H9 (cell line): Measurements from ENCODE around the gene RAB33B. TPM values are rescaled to one million over a fixed set of nuclear protein-coding genes. Genes with fewer than 3 reads are reported as not detected.

Source experiments
- DNase-seq: peaks from one replicate; pipeline ENCODE4 v3.0.0-alpha.2; 2017
- H2AFZ ChIP-seq: one replicate; pipeline ENCODE4 v1.6.1; 2013; ENCODE audit warnings: mild to moderate bottlenecking, low read length, control low read depth, moderate library complexity
- H2AK5ac ChIP-seq: 2 replicates; pipeline ENCODE4 v1.6.1; 2013; ENCODE audit warnings: low read length, control low read depth, mixed read lengths; ENCODE audit not compliant: insufficient read length
- H2BK120ac ChIP-seq: one replicate; pipeline ENCODE4 v1.6.1; 2013; ENCODE audit warnings: low read depth, mild to moderate bottlenecking, low read length, control low read depth, inconsistent platforms; ENCODE audit not compliant: poor library complexity, severe bottlenecking
- H2BK12ac ChIP-seq: 2 replicates; pipeline ENCODE4 v1.6.1; 2013; ENCODE audit warnings: low read length, control low read depth, mixed read lengths, low read depth; ENCODE audit not compliant: insufficient read length
- H2BK15ac ChIP-seq: 2 replicates; pipeline ENCODE4 v1.6.1; 2013; ENCODE audit warnings: low read depth, low read length, control low read depth
- H2BK20ac ChIP-seq: one replicate; pipeline ENCODE4 v1.6.1; 2013; ENCODE audit warnings: low read depth, mild to moderate bottlenecking, low read length, control low read depth, inconsistent platforms; ENCODE audit not compliant: poor library complexity, severe bottlenecking
- H2BK5ac ChIP-seq: 2 replicates; pipeline ENCODE4 v1.6.1; 2013; ENCODE audit warnings: low read length, control low read depth, mixed read lengths; ENCODE audit not compliant: insufficient read length
- H3K14ac ChIP-seq: 2 replicates; pipeline ENCODE4 v1.6.1; 2013; ENCODE audit warnings: low read length, control low read depth; ENCODE audit not compliant: insufficient read depth
- H3K18ac ChIP-seq: 2 replicates; pipeline ENCODE4 v1.6.1; 2013; ENCODE audit warnings: low read depth, mild to moderate bottlenecking, mixed read lengths, low read length, control low read depth; ENCODE audit not compliant: insufficient read length
- H3K23ac ChIP-seq: 2 replicates; pipeline ENCODE4 v1.6.1; 2013; ENCODE audit warnings: low read length, control low read depth, mixed read lengths, low read depth; ENCODE audit not compliant: insufficient read length
- H3K23me2 ChIP-seq: 2 replicates; pipeline ENCODE4 v1.6.1; 2013; ENCODE audit warnings: low read depth, mild to moderate bottlenecking, mixed read lengths, low read length, control low read depth; ENCODE audit not compliant: insufficient read length, poor library complexity, severe bottlenecking
- H3K27ac ChIP-seq: 2 replicates; pipeline ENCODE4 v1.5.1; 2013; ENCODE audit warnings: low read length, control low read depth, mixed read lengths, low read depth; ENCODE audit not compliant: insufficient read length
- H3K27me3 ChIP-seq: 2 replicates; pipeline ENCODE4 v1.6.1; 2013; ENCODE audit warnings: low read length, control low read depth, inconsistent platforms; ENCODE audit not compliant: insufficient read depth
- H3K4ac ChIP-seq: 2 replicates; pipeline ENCODE4 v1.6.1; 2013; ENCODE audit warnings: low read depth, mild to moderate bottlenecking, control low read depth, inconsistent platforms, low read length, moderate library complexity
- H3K4me1 ChIP-seq: 2 replicates; pipeline ENCODE4 v1.6.1; 2013; ENCODE audit warnings: low read length, control low read depth, inconsistent platforms; ENCODE audit not compliant: insufficient read depth
- H3K4me2 ChIP-seq: 2 replicates; pipeline ENCODE4 v1.6.1; 2013; ENCODE audit warnings: low read length, control low read depth, mixed read lengths; ENCODE audit not compliant: insufficient read length, insufficient read depth
- H3K56ac ChIP-seq: 2 replicates; pipeline ENCODE4 v1.6.1; 2013; ENCODE audit warnings: low read depth, mild to moderate bottlenecking, mixed read lengths, low read length, control low read depth; ENCODE audit not compliant: insufficient read length
- H3K79me1 ChIP-seq: 2 replicates; pipeline ENCODE4 v1.6.1; 2013; ENCODE audit warnings: low read depth, mild to moderate bottlenecking, moderate library complexity, low read length, control low read depth, inconsistent platforms; ENCODE audit not compliant: insufficient read depth, poor library complexity, severe bottlenecking
- H3K79me2 ChIP-seq: 2 replicates; pipeline ENCODE4 v1.6.1; 2013; ENCODE audit warnings: low read length, control low read depth, inconsistent platforms; ENCODE audit not compliant: insufficient read depth
- H3K9ac ChIP-seq: 2 replicates; pipeline ENCODE4 v1.6.1; 2013; ENCODE audit warnings: low read length, control low read depth, mixed read lengths; ENCODE audit not compliant: insufficient read length; ENCODE audit errors: extremely low read depth
- H3K9me3 ChIP-seq: one replicate; pipeline ENCODE4 v1.6.1; 2013; ENCODE audit warnings: low read depth, low read length, inconsistent platforms; ENCODE audit not compliant: control insufficient read depth
- H3T11ph ChIP-seq: one replicate; pipeline ENCODE4 v1.6.1; 2013; ENCODE audit warnings: mild to moderate bottlenecking, low read length, control low read depth, inconsistent platforms
- H4K20me1 ChIP-seq: one replicate; pipeline ENCODE4 v1.6.1; 2013; ENCODE audit not compliant: control insufficient read depth, insufficient read length, insufficient read depth
- H4K5ac ChIP-seq: 2 replicates; pipeline ENCODE4 v1.6.1; 2013; ENCODE audit warnings: low read depth, mild to moderate bottlenecking, mixed read lengths, low read length, control low read depth; ENCODE audit not compliant: insufficient read length
- H4K8ac ChIP-seq: replicated peaks from 2 replicates; pipeline ENCODE4 v1.6.1; 2013; ENCODE audit warnings: low read length, control low read depth, mixed read lengths, low read depth; ENCODE audit not compliant: insufficient read length
- H4K91ac ChIP-seq: 2 replicates; pipeline ENCODE4 v1.6.1; 2013; ENCODE audit warnings: low read depth, mild to moderate bottlenecking, moderate library complexity, mixed read lengths, low read length, control low read depth; ENCODE audit not compliant: insufficient read length
- H3K27ac Mint-ChIP-seq, 3 experiments: 2 replicates in 2 of 3; 3 replicates in 1 of 3; pipeline ENCODE4 v1.8.0; 2020 to 2021; ENCODE audit warnings: mixed read lengths in 3 of 3, mild to moderate bottlenecking in 1 of 3, moderate library complexity in 1 of 3
- H3K27me3 Mint-ChIP-seq: 2 replicates; pipeline ENCODE4 v1.8.0; 2021; ENCODE audit warnings: low read depth, mild to moderate bottlenecking, moderate library complexity, mixed read lengths
- H3K36me3 Mint-ChIP-seq, 3 experiments: 2 replicates in 2 of 3; 3 replicates in 1 of 3; pipeline ENCODE4 v1.8.0; 2020 to 2021; ENCODE audit warnings: low read depth in 3 of 3, mixed read lengths in 3 of 3; ENCODE audit not compliant: insufficient read depth in 1 of 3
- H3K4me1 Mint-ChIP-seq, 2 experiments: 2 replicates each; pipeline ENCODE4 v1.8.0; 2020; ENCODE audit warnings: mixed read lengths in 2 of 2
- H3K4me3 Mint-ChIP-seq, 2 experiments: 2 replicates in 1 of 2; 3 replicates in 1 of 2; pipeline ENCODE4 v1.8.0; 2020 to 2021; ENCODE audit warnings: mild to moderate bottlenecking in 2 of 2, mixed read lengths in 2 of 2, moderate library complexity in 1 of 2
- H3K9me3 Mint-ChIP-seq, 2 experiments: 2 replicates in 1 of 2; 3 replicates in 1 of 2; pipeline ENCODE4 v1.8.0; 2020; ENCODE audit warnings: mild to moderate bottlenecking in 2 of 2, mixed read lengths in 2 of 2, moderate library complexity in 1 of 2
- CTCF ChIP-seq: fragments of 200-600 bp; sonication (generic); conservative IDR thresholded peaks from 3 replicates; pipeline ENCODE4 v1.8.0; 2021; ENCODE audit warnings: antibody characterized with exemption, mild to moderate bottlenecking
- WGBS: extraction: QIAGEN DNeasy Blood & Tissue Kit; methylation state at CpG from one replicate; pipeline ENCODE4 v1.1.7; 2013; ENCODE audit warnings: missing lambda C conversion rate, low lambda C conversion rate, mixed read lengths; ENCODE audit not compliant: insufficient read length; ENCODE audit errors: extremely low coverage; 5-methylcytosine and 5-hydroxymethylcytosine counted together
- total RNA-seq: library from RNA; stranded (reverse); gene quantifications from 2 replicates; pipeline ENCODE4 v1.2.1, GENCODE V29; 2021

Gene RAB33B
- total RNA-seq, 1 experiment from 2014 or later = 7.7 TPM

- no peaks in the 10 kb centered on the region for H3K23me2 ChIP-seq
- no peak overlapping the region for H2BK20ac ChIP-seq
- no peak overlapping the region for H2AFZ ChIP-seq
- no peaks in the 10 kb centered on the region for H3K36me3 Mint-ChIP-seq
- no peak overlapping the region for H3K9ac ChIP-seq
- H2BK12ac ChIP-seq = no peak overlapping the region
- no peaks in the 10 kb centered on the region for H3K9me3 Mint-ChIP-seq
- H3K4me3 Mint-ChIP-seq = no peak overlapping the region
- no peak overlapping the region for H4K8ac ChIP-seq
- no peak for DNase-seq
- H3K4me1 ChIP-seq = no peaks in the 10 kb centered on the region
- no peaks in the 10 kb centered on the region for H3K79me1 ChIP-seq
- no peak overlapping the region for H3K4me2 ChIP-seq
- H4K91ac ChIP-seq = no peak overlapping the region
- no peaks in the 10 kb centered on the region for H3K27me3 ChIP-seq
- TF ChIP-seq CTCF = no peak
- no peak overlapping the region for H3K14ac ChIP-seq
- H3K4me1 Mint-ChIP-seq = peaks cover 2 to 5% of the 10 kb centered on the region in 2 experiments; a peak in 3 of 4 replicates
- WGBS = no CpG with 5 or more reads among the region's 1 CpG
- H2BK120ac ChIP-seq = no peak overlapping the region
- no peak overlapping the region; a peak in 1 of 7 replicates for H3K27ac Mint-ChIP-seq
- no peaks in the 10 kb centered on the region for H3K79me2 ChIP-seq
- no peaks in the 10 kb centered on the region for H3K9me3 ChIP-seq
- no peak overlapping the region for H3K18ac ChIP-seq
- H2AK5ac ChIP-seq = no peak overlapping the region
- H3K4ac ChIP-seq = no peak overlapping the region
- no peaks in the 10 kb centered on the region for H3K27me3 Mint-ChIP-seq
- H4K20me1 ChIP-seq = no peaks in the 10 kb centered on the region
- H4K5ac ChIP-seq = no peak overlapping the region
- H3K27ac ChIP-seq = no peak overlapping the region
- H2BK5ac ChIP-seq = no peak overlapping the region
- no peak overlapping the region for H3K23ac ChIP-seq
- H3T11ph ChIP-seq = no peak overlapping the region
- no peak overlapping the region for H3K56ac ChIP-seq
- no peak overlapping the region for H2BK15ac ChIP-seq
These were observed 69.2 kb downstream of the RAB33B start for GRCh38 chr4:139523076-139523475.
